HG03469 (cell line): ENCODE measurements around the gene ITFG2.
A peak's percentile ranks its signal among the peaks of the same experiment; 100 is the strongest.
"Not testable (repeated sequence)": the region's sequence is repeated elsewhere in the genome, so short reads cannot be mapped to it uniquely, and the experiment has no call there.

Source experiments
- ATAC-seq: cut with Tn5 transposase; IDR thresholded peaks from one replicate; pipeline ENCODE4 v1.9.1; 2021; ENCODE audit warnings: mild to moderate bottlenecking, moderate library complexity, moderate number of reproducible peaks; ENCODE audit not compliant: unreplicated experiment

ITFG2 gene

GRCh38 chr12:2812290-2813213, at the start of gene ITFG2:
ITFG2 (plus strand) TSS chr12:2812668; CDS start chr12:2812761, 93 bp downstream.
- peak; percentile 85 for ATAC-seq

DNA sequence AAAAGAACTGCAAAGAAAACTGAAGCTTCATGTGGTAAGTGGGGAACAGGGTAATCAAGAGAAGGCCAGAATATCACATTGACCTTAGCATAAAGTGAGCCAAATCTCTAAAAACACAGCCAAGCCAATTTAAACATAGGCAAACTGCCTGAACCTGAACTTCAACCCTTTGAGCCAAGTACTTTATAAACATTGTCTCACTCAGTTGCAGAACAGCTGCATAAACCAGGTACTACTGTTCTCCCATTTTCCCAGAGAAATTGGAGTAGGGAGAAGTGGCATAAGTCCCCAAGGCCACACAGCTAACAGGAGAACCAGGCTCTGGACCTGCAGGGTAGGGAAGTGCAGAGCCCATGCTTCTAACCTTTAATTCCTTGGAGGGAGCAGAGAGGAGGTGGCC, 48.1 kb upstream of the ITFG2 start:
- no peak for ATAC-seq

DNA sequence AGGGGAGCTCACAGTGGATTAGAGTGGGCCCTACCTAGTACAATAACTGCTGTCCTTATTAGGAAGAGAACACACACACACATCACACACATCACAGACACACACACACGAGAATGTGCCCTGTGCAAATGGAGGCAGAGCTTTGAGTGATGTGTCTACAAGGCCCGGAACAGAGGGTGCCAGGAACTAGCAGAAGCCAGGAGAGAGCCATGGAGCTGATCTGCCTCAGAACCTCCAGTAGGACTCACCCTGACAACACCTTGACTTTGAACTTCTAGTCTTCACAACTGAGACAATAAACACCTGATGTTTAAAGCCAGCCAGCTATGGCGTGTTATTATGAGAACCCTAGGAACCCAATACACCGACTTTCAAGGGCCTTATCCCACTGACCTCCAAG, 47.4 kb upstream of the ITFG2 start:
- no peak for ATAC-seq

- no peak for ATAC-seq
These were observed 46.9 kb upstream of the ITFG2 start for GRCh38 chr12:2765608-2766007.

DNA sequence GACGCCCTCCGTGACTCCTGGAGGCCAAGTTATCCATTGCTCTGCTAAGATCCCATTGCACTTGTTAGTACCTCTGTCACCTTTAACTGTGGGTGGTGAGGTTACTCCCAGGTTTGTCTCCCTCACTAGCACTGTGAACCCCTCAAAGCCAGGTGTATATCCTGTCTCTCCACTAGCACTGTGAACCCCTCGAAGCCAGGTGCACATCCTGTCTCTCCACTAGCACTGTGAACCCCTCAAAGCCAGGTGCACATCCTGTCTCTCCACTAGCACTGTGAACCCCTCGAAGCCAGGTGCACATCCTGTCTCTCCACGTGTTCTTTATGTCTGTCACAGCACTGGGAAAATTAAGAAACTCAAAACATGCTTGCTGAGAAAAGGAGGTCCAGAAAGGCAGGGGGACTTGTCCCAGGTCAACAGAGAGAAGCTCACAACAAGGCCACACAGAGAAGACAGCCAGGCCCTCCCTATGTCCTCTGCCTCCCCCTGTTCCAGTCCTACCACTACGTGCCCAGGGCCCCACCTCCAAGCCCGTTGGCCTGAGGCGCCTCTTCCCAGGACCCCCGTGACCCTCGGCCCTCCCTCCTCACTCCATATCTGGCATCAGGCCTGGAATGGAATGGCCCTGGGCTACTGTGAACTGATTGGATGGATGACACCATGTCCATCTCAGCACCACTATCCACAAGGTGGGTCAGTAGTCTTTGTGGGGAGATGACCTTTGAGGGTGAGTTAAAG, 44.1 kb upstream of the ITFG2 start:
- ATAC-seq, result no peak

- no peak for ATAC-seq
These were observed 42.5 kb upstream of the ITFG2 start for GRCh38 chr12:2769866-2770533.

DNA sequence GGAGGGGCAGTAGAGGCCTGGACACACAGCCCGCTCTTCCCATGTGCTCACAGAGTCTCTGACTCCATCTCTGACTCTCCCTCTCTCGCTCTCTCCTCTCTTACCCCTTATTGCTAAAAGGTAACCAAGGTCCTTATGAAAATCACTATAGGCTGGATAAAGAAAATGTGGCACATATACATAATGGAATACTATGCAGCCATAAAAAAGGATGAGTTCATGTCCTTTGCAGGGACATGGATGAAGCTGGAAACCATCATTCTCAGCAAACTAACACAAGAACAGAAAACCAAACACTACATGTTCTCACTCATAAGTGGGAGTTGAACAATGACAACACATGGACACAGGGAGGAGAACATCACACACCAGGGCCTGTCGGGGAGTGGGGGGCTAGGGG, 41.9 kb upstream of the ITFG2 start:
- not testable (repeated sequence) for ATAC-seq

DNA sequence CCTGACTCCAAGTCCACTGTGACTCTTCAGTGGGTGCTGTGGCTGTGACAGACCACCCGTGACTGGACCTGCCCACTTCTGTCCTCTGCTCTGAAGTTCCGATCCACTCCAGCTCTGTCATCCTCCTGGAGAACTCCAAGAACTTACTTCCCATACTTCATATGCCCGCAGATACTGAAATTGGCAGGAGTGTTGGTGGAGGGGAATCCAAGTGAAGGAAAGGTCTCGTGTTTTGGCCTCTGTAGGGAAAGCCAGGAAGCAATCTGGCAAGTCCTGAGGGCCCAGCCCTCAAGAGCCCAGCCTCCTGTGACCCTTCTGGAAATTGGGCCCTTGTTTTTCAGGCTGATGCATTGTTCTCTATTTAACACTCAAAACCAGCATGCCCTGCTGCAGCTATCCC, 40.1 kb upstream of the ITFG2 start:
- no peak for ATAC-seq

DNA sequence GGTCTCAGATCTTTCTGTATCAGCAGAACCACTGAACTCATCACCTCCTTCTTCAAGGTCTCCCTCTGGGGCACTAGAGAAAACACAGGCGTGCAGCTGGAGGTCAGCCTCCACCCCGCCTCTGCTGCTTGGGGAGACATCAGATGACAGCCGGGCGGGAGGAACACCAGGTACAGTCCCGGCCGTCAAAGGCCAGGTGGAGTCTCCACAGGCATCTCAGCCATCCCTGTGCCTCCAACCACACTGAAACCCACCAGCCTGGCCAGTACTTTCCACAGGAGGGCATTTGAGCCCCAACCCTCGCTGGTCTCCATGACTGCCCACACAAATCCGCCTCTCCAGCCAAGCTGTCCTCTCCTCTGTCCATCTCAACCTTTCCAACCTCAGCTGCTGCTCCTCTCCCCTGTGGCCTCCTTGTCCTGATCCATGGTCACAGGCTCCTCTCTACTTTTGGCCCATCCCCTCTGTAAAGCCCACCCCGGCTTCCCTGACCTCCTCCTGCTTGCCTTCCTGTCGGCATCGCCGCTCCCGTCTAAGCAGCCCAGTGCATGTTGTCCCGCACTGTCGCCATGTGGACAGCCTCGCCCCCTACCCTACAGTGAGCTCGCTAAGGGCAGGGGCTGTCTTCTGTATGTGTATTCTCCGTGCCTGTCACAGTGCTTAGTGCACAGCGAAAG, 39.1 kb upstream of the ITFG2 start:
- no peak for ATAC-seq

DNA sequence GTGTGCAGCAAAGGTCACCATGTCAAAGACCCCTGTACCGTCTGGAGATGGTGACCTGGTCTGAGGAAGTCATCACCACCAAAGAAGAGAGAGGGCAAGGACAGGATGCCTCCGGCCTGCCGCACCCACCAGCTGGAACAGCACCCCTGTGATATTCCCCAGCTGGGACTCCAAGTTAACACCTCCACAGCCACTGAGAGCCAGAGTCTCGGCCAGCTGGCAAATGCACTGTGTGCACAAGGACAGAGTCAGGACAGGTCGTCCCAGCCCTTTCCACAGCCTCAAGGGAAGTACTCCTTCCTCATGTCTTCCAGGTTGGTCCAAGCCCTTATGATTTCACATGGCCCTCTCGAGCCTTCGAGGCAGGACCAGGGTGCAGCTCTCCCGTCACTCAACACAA, 37.0 kb upstream of the ITFG2 start:
- ATAC-seq, result no peak

DNA sequence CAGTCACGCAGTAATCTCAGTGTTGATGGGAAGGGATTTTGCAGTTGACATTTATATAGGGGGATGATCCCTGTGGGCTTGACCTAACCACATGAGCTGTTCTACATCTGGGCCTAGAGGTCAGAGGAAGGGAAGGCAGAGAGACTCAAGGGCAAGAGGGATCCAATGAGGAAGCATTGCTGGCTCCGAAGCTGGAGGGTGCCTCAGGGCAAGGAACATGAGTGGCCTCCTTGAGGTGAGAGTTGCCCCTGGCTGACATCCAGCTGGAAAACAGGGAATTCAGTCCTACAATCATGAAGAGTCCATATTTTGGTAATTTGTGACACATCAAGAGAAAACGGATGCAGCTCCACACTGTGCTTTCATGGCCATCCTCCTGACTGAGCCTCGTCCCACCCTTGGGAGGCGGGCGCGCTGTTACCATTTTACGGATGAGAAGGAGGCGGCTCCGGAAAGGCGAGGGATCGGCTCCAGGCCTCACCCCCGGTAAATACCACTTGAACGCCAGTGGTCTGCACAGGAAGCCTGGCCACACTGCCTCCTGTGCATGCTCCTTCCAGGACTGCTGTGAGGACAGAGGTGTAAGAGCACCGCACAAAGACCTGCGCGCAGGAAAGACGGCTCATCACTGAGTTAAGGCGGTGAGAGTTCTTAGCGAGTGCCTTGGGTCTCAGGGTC, 36.2 kb upstream of the ITFG2 start:
- no peak for ATAC-seq

GRCh38 chr12:2779281-2779680, 33.2 kb upstream of the ITFG2 start:
- ATAC-seq, result no peak

DNA sequence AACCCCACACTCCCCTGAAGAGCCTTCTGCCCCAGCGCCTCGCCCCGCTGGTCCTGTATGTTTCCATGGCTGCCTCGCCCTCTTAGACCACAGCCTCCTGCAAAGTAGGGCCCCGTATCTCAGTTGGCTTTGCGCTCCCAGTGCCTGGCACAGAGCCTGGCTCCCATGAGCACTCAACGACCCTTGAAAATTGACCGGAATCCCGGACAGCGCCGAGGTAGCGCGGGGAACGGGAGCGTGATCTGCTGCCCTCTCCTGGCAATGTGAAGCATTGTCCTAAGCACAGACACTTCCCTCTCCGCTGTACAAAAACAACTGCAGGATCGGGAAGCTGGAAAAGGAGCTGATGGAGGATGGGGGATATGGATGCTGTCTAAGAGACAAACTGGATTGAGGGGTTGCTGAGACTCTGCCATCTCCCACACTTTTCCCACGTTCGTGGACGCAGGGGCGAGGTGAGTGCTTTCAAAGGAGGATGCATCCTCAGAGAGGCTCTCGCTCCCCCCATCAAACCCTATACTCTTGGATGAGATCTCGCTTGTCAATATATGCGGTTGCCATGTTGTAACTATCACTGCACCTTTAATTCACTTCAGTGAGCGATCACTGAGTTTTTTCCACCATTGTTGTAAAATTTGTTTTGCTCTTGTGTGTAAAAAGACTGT, 28.4 kb upstream of the ITFG2 start:
- ATAC-seq, result no peak

DNA sequence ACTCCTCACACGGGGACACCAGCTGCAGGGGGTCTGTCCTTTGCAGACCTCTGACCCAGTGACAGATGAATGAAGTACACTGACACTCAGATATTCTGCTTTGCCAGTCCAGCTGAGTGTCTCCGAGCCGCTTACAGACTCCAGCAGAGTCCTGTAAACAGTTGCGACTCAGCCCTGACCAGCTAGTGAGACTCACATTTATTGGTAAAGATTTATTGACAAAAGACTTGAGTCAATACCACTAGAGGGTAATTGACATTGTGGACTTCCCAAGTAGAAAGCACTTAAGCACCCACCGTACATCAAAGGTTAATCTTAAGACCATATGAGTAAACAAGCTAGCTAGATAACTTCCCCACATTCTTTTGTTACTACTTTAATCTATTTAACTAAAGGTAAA, 27.5 kb upstream of the ITFG2 start:
- no peak for ATAC-seq

- no peak for ATAC-seq
These were observed 21.4 kb upstream of the ITFG2 start for GRCh38 chr12:2791089-2791488.

DNA sequence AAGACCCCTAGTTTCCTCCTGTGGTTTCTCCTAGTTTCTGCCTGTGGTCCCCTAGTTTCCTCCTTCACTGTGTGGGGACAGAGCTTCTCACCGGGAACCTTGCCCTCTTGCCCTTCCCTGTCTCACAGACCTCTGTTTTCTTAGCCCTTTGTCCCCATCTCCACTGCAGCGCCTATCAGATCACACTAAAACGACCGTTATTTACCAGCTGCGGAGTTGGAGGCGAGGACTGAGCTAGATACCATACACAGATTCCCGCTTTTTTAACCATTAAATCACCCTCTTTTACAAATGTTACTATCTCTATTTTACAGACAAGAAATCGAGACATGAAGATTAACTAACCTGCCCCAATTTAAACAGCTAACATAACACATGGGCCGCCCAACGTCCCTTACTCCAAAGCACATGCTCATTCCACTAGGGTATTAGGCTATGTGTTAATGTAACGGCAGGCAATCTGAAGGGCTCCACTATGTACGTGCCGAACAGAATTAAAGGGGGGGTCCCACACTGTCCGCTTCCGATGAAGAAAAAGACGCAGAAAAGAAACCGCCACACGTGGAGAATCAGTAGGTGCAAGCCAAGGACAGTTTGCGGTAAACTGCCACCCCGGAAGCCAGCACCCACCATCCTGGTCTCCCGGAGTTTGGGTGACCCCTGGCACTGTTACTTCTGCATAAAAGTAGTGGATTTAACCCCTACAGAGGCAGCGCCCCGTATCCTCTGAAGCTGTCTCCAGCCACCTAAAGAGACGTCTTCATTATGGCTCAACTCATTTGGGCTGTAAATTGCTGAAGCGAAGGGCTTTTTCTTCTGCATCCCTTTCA, 19.6 kb upstream of the ITFG2 start:
- ATAC-seq, result no peak

DNA sequence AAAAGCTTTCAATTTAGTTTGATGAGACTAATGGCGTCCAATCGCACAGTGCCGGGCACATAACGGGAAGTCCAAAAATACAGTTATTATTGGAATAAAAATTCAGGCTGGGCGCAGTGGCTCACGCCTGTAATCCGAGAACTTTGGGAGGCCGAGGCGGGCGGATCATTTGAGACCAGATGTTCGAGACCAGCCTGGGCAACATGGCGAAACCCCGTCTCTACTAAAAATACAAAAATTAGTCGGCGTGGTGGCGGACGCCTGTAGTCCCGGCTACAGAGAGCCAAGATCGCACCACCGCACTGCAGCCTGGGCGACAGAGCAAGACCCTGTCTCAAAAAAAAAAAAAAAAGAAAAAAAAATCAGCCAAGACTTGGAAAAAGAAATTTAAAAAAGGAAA, 18.9 kb upstream of the ITFG2 start:
- ATAC-seq, result no peak

DNA sequence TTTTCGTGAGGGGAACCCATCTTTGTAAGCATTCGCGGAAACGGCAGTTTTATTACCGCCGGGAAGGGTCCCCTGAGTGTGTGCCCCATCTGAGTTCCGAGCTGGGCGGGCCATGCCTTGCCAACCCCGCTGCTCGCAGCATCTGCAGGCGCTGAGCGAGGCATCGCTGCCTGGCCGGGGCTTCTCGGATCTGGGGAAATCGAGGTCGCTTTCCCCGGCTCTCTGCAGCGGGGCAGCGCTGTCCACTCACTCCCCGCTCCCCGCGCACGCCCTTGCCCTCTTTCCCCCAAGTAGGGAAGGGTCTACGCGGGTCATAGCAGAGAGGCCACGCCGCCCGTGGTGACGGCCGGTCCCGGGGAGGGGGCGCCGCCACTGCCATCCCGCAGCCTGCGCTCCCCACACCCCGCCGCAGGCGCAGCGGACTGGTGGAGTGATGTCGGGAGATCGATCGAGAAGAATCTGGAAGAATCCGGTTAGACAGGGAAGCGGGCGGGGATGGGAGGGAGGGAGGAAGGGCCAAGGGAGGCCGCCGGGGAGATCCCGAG, 18.2 kb upstream of the ITFG2 start:
- no peak for ATAC-seq
